ENCODE measurements around the gene SH3BP1. TPM values are rescaled to one million over a fixed set of nuclear protein-coding genes. Genes with fewer than 3 reads are reported as not detected.
A peak's percentile ranks its signal among the peaks of the same experiment; 100 is the strongest.

The SH3BP1 gene
- total and polyA plus RNA-seq, 2 donors (not counting 1 experiment from before 2014, with no cell fraction given), result 44.0 to 69.7 TPM

DNA sequence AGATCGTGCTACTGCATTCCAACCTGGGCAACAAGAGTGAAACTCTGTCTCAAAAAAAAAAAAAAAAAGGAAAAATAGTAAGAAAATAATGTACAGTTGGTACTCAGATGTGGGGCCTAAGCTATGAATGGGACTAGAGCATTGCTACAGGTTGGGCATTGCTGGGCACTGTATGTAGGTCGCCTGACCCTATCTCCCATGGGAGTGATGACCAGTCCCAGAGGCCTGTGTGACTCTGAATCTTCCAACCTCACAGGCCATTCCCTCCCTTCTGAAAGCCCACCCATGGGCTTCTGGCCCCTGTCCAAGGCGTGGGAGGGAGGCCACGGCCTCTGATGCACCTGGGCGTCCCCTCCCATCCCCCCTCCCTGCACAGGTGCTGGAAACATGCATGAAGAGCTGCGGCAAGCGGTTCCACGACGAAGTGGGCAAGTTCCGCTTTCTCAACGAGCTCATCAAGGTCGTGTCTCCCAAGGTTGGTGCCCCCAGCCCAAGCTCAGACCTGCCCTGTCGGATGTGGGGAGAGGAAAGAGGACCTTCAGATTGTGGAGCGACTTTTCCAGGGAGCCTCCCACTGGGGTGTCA lies 21.3 kb upstream of the SH3BP1 start:
- ChIA-PET POLR2A (interaction anchor here (0.5 to 2.4 kb wide), 9 partner anchors 9 to 1253 kb away, joined by 3 to 11 read pairs (median 5); partner anchors contain the start of genes GGA1 and PDXP), CTCF (interaction anchor here (0.9 to 30.7 kb wide), 7 partner anchors 10 to 226 kb away, joined by 3 to 620 read pairs (median 3); partner anchors contain the start of genes ANKRD54, GGA1, LGALS1 and NOL12)
- H3K9ac ChIP-seq (ENCODE audit: low read length), result no peak overlapping the region
- Mint-ChIP-seq H3K4me1 (peaks cover 26% of the 10 kb centered on the region), H3K27ac (peak overlapping the region; percentile 82), H3K9me3 (ENCODE audit: insufficient read depth) (no peaks in the 10 kb centered on the region), H3K27me3 (no peaks in the 10 kb centered on the region), H3K4me3 (peak overlapping the region; percentile 53)
- no peaks in the 10 kb centered on the region for H3K79me2 ChIP-seq (ENCODE audit: control insufficient read depth, insufficient read depth, low read length)
- H3K9me3 ChIP-seq (ENCODE audit: control extremely low read depth in 1 of 3, control insufficient read depth in 2 of 3, insufficient read depth in 1 of 3, low read length in 2 of 3), result no peaks in the 10 kb centered on the region
- H3K4me2 ChIP-seq (replicated peaks; ENCODE audit: low read depth, low read length, poor library complexity, severe bottlenecking), result peak overlapping the region; percentile 49
- DNase-seq, result peak; percentile 82
- H4K20me1 ChIP-seq (ENCODE audit: control insufficient read depth, insufficient read depth, low read length, poor library complexity, severe bottlenecking), result no peaks in the 10 kb centered on the region
- peaks cover 4 to 48% of the 10 kb centered on the region in 2 experiments for H3K36me3 ChIP-seq (replicated peaks in 1 of 2; ENCODE audit: control extremely low read depth in 1 of 2, control insufficient read depth in 1 of 2, extremely low read depth in 1 of 2, insufficient read depth in 2 of 2, low read length in 1 of 2)
- intact Hi-C loops (cut with micrococcal nuclease), result no loop called here
- H3K4me3 ChIP-seq (ENCODE audit: control extremely low read depth in 1 of 5, extremely low read depth in 1 of 5, insufficient read depth in 1 of 5, low read depth in 2 of 5, low read length in 4 of 5), result no peak overlapping the region
- TF ChIP-seq CTCF (IDR thresholded peaks at IDR 0.05), result no peak
- TF ChIP-seq EZH2 (IDR thresholded peaks at IDR 0.05; ENCODE audit: borderline replicate concordance, insufficient read depth, low read depth, low read length, poor library complexity, severe bottlenecking), result no peak
- WGBS (ENCODE audit: insufficient coverage), result 64% methylated on average over 9 of the region's 14 CpGs
- no peaks in the 10 kb centered on the region for H3K27me3 ChIP-seq (replicated peaks in 1 of 4; ENCODE audit: control extremely low read depth in 1 of 4, control insufficient read depth in 3 of 4, insufficient read depth in 4 of 4, low read length in 3 of 4)
- H2AFZ ChIP-seq (ENCODE audit: insufficient read depth, low read depth, low read length, poor library complexity, severe bottlenecking), result no peak overlapping the region
- peak overlapping the region; percentile 62 to 67 for H3K27ac ChIP-seq (ENCODE audit: low read length in 2 of 2)
- peak; percentile 69 for ATAC-seq (ENCODE audit: low read depth)
- H3K4me1 ChIP-seq (ENCODE audit: control insufficient read depth in 2 of 2, insufficient read depth in 2 of 2, low read length in 2 of 2), result peaks cover 3 to 41% of the 10 kb centered on the region in 2 donors

DNA sequence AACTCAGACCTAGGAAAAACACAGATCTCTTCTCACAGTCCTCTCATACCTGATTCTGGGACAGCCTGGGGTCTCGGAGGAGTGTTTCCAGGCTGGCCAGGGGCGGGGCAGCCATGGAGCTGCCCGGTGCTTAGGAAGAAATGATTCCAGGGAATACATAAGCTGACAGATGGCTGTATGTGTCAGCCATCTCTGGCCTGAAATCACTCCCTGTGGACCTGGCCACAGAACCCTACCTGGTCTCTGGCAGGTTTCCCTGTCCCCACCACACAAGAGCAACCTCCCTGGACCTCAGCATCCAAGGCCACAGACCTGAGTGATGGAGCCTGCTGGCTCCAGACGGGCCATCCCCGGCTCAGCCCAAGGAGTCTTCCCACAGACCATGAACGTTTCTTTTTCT lies 20.8 kb upstream of the SH3BP1 start:
- no peaks in the 10 kb centered on the region for H4K20me1 ChIP-seq (ENCODE audit: control insufficient read depth, insufficient read depth, low read length, poor library complexity, severe bottlenecking)
- peak overlapping the region; percentile 53 for H3K4me3 Mint-ChIP-seq
- peaks cover 29% of the 10 kb centered on the region for H3K4me1 Mint-ChIP-seq
- H3K27me3 ChIP-seq (replicated peaks in 1 of 4; ENCODE audit: control extremely low read depth in 1 of 4, control insufficient read depth in 3 of 4, insufficient read depth in 4 of 4, low read length in 3 of 4), result no peaks in the 10 kb centered on the region
- peak overlapping the region; percentile 62 to 67 for H3K27ac ChIP-seq (ENCODE audit: low read length in 2 of 2)
- H3K36me3 ChIP-seq (replicated peaks in 1 of 2; ENCODE audit: control extremely low read depth in 1 of 2, control insufficient read depth in 1 of 2, extremely low read depth in 1 of 2, insufficient read depth in 2 of 2, low read length in 1 of 2), result peaks cover 4 to 50% of the 10 kb centered on the region in 2 experiments
- TF ChIP-seq CTCF (IDR thresholded peaks at IDR 0.05), result no peak
- peak overlapping the region; percentile 82 for H3K27ac Mint-ChIP-seq
- ATAC-seq (ENCODE audit: low read depth) (no peak), DNase-seq (no peak)
- no peaks in the 10 kb centered on the region for H3K9me3 ChIP-seq (ENCODE audit: control extremely low read depth in 1 of 3, control insufficient read depth in 2 of 3, insufficient read depth in 1 of 3, low read length in 2 of 3)
- WGBS (ENCODE audit: insufficient coverage), result 91% methylated on average over 5 of the region's 6 CpGs
- peak overlapping the region; percentile 49 for H3K4me2 ChIP-seq (replicated peaks; ENCODE audit: low read depth, low read length, poor library complexity, severe bottlenecking)
- ChIA-PET CTCF (interaction anchor here (1.1 to 30.7 kb wide), 5 partner anchors 11 to 62 kb away, joined by 3 to 620 read pairs (median 19); partner anchors contain the start of genes GGA1, LGALS1, NOL12 and SH3BP1), POLR2A (interaction anchor here (0.5 to 2.4 kb wide), 6 partner anchors 9 to 58 kb away, joined by 4 to 11 read pairs (median 6); partner anchors contain the start of genes GGA1 and PDXP)
- H2AFZ ChIP-seq (ENCODE audit: insufficient read depth, low read depth, low read length, poor library complexity, severe bottlenecking), result no peak overlapping the region
- no peaks in the 10 kb centered on the region for H3K27me3 Mint-ChIP-seq
- intact Hi-C loops (cut with micrococcal nuclease), result no loop called here
- H3K9me3 Mint-ChIP-seq (ENCODE audit: insufficient read depth), result no peaks in the 10 kb centered on the region
- H3K9ac ChIP-seq (ENCODE audit: low read length), result no peak overlapping the region
- peaks cover 4 to 46% of the 10 kb centered on the region in 2 donors for H3K4me1 ChIP-seq (ENCODE audit: control insufficient read depth in 2 of 2, insufficient read depth in 2 of 2, low read length in 2 of 2)
- H3K79me2 ChIP-seq (ENCODE audit: control insufficient read depth, insufficient read depth, low read length), result no peaks in the 10 kb centered on the region
- no peak overlapping the region for H3K4me3 ChIP-seq (ENCODE audit: control extremely low read depth in 1 of 5, extremely low read depth in 1 of 5, insufficient read depth in 1 of 5, low read depth in 2 of 5, low read length in 4 of 5)

Measured in B cell (primary cell).